ENCODE measurements around the gene PGLYRP4.

PGLYRP4 gene

GRCh38 chr1:153361480-153362109, 13.0 kb upstream of the PGLYRP4 start:
- H3K4me3 ChIP-seq (ENCODE audit: low read depth, low read length): no peak overlapping the region
- TF ChIP-seq, protein P1, sequence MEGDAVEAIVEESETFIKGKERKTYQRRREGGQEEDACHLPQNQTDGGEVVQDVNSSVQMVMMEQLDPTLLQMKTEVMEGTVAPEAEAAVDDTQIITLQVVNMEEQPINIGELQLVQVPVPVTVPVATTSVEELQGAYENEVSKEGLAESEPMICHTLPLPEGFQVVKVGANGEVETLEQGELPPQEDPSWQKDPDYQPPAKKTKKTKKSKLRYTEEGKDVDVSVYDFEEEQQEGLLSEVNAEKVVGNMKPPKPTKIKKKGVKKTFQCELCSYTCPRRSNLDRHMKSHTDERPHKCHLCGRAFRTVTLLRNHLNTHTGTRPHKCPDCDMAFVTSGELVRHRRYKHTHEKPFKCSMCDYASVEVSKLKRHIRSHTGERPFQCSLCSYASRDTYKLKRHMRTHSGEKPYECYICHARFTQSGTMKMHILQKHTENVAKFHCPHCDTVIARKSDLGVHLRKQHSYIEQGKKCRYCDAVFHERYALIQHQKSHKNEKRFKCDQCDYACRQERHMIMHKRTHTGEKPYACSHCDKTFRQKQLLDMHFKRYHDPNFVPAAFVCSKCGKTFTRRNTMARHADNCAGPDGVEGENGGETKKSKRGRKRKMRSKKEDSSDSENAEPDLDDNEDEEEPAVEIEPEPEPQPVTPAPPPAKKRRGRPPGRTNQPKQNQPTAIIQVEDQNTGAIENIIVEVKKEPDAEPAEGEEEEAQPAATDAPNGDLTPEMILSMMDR (IDR thresholded peaks at IDR 0.05; ENCODE audit: low read depth, low read length): no peak
- peaks cover 100% of the 10 kb centered on the region for H3K27me3 ChIP-seq (ENCODE audit: insufficient read depth, low read depth, severe bottlenecking)
- no peaks in the 10 kb centered on the region for H3K36me3 ChIP-seq
- DNase-seq: peak; percentile 5
- H3K27ac ChIP-seq: no peak overlapping the region
- peaks cover 3% of the 10 kb centered on the region for H3K9me3 ChIP-seq (ENCODE audit: severe bottlenecking)

DNA sequence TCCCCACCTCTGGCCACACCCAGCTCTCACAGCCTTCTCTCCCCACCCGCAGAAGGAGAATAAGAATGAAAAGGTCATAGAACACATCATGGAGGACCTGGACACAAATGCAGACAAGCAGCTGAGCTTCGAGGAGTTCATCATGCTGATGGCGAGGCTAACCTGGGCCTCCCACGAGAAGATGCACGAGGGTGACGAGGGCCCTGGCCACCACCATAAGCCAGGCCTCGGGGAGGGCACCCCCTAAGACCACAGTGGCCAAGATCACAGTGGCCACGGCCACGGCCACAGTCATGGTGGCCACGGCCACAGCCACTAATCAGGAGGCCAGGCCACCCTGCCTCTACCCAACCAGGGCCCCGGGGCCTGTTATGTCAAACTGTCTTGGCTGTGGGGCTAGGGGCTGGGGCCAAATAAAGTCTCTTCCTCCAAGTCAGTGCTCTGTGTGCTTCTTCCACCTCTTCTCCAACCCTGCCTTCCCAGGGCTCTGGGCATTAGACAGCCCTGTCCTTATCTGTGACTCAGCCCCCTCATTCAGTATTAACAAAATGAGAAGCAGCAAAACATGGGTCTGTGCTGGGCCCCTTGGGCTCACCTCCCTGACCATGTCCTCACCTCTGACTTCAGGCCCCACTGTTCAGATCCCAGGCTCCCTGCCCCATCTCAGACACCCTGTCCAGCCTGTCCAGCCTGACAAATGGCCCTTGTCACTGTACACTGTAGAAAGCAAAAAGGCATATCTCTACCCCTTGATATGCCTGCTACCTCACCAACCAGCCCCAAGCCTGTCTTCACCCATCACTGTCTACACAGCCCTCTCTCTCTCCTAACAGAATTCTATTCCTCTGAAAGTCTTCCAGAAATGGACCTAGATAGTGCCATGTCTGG, 12.2 kb upstream of the PGLYRP4 start:
- no peak overlapping the region for H3K27ac ChIP-seq
- H3K36me3 ChIP-seq: no peaks in the 10 kb centered on the region
- H3K27me3 ChIP-seq (ENCODE audit: insufficient read depth, low read depth, severe bottlenecking): peaks cover 100% of the 10 kb centered on the region
- H3K4me3 ChIP-seq (ENCODE audit: low read depth, low read length): no peak overlapping the region
- peaks cover 3% of the 10 kb centered on the region for H3K9me3 ChIP-seq (ENCODE audit: severe bottlenecking)
- TF ChIP-seq, protein P1 (IDR thresholded peaks at IDR 0.05; ENCODE audit: low read depth, low read length): no peak
- DNase-seq: peak; percentile 10

- TF ChIP-seq, protein P1 (IDR thresholded peaks at IDR 0.05; ENCODE audit: low read depth, low read length): no peak
- DNase-seq: no peak
- no peaks in the 10 kb centered on the region for H3K36me3 ChIP-seq
- peaks cover 3% of the 10 kb centered on the region for H3K9me3 ChIP-seq (ENCODE audit: severe bottlenecking)
- no peak overlapping the region for H3K27ac ChIP-seq
- H3K27me3 ChIP-seq (ENCODE audit: insufficient read depth, low read depth, severe bottlenecking): peaks cover 100% of the 10 kb centered on the region
- H3K4me3 ChIP-seq (ENCODE audit: low read depth, low read length): no peak overlapping the region
Measured at GRCh38 chr1:153360190-153360589, 11.5 kb upstream of the PGLYRP4 start.

- DNase-seq: peak; percentile 11
- peaks cover 100% of the 10 kb centered on the region for H3K27me3 ChIP-seq (ENCODE audit: insufficient read depth, low read depth, severe bottlenecking)
- no peak overlapping the region for H3K4me3 ChIP-seq (ENCODE audit: low read depth, low read length)
- TF ChIP-seq, protein P1 (IDR thresholded peaks at IDR 0.05; ENCODE audit: low read depth, low read length): no peak
- H3K36me3 ChIP-seq: no peaks in the 10 kb centered on the region
- no peak overlapping the region for H3K27ac ChIP-seq
- H3K9me3 ChIP-seq (ENCODE audit: severe bottlenecking): peaks cover 3% of the 10 kb centered on the region
Measured at GRCh38 chr1:153359241-153359640, 10.6 kb upstream of the PGLYRP4 start.

- Histone ChIP-seq H3K27me3 (ENCODE audit: insufficient read depth, low read depth, severe bottlenecking) (peaks cover 100% of the 10 kb centered on the region), H3K36me3 (no peaks in the 10 kb centered on the region), H3K9me3 (ENCODE audit: severe bottlenecking) (peaks cover 3% of the 10 kb centered on the region), H3K4me3 (ENCODE audit: low read depth, low read length) (no peak overlapping the region), H3K27ac (no peak overlapping the region)
- peak; percentile 3 for DNase-seq
- TF ChIP-seq, protein P1 (IDR thresholded peaks at IDR 0.05; ENCODE audit: low read depth, low read length): no peak
Measured at GRCh38 chr1:153358691-153358975, 10.0 kb upstream of the PGLYRP4 start.

All from WERI-Rb-1 (cell line).